GM19193 (cell line): ENCODE data around the gene LDLRAD4.

ENCODE experiments used
- POLR2A ChIP-seq: IDR thresholded peaks from 4 replicates; pipeline ENCODE4 v1.6.1; 2011; ENCODE audit not compliant: insufficient read depth, insufficient read length; ENCODE audit errors: extremely low read depth

LDLRAD4 gene

GRCh38 chr18:13395577-13395976 is 177.0 kb downstream of the LDLRAD4 start:
- no peak for TF ChIP-seq POLR2A

- no peak for TF ChIP-seq POLR2A
These were observed 179.1 kb downstream of the LDLRAD4 start for GRCh38 chr18:13397504-13398163.

- no peak for TF ChIP-seq POLR2A
These were observed 180.1 kb downstream of the LDLRAD4 start for GRCh38 chr18:13398631-13399030.

GRCh38 chr18:13399511-13399910 is 181.0 kb downstream of the LDLRAD4 start:
- no peak for TF ChIP-seq POLR2A

GRCh38 chr18:13400636-13401315 is 182.2 kb downstream of the LDLRAD4 start:
- TF ChIP-seq POLR2A = no peak

GRCh38 chr18:13401404-13401803 is 182.8 kb downstream of the LDLRAD4 start:
- no peak for TF ChIP-seq POLR2A

GRCh38 chr18:13401826-13402225 is 183.3 kb downstream of the LDLRAD4 start:
- no peak for TF ChIP-seq POLR2A

GRCh38 chr18:13403786-13404549 is 185.4 kb downstream of the LDLRAD4 start:
- TF ChIP-seq POLR2A = no peak

GRCh38 chr18:13405305-13406038 is 186.9 kb downstream of the LDLRAD4 start:
- TF ChIP-seq POLR2A = no peak

- no peak for TF ChIP-seq POLR2A
These were observed 187.6 kb downstream of the LDLRAD4 start for GRCh38 chr18:13406049-13406615.

GRCh38 chr18:13406736-13407135 is 188.2 kb downstream of the LDLRAD4 start:
- TF ChIP-seq POLR2A = no peak

- no peak for TF ChIP-seq POLR2A
These were observed 188.9 kb downstream of the LDLRAD4 start for GRCh38 chr18:13407484-13407883.

GRCh38 chr18:13409026-13409425 is 190.5 kb downstream of the LDLRAD4 start:
- TF ChIP-seq POLR2A = no peak

GRCh38 chr18:13409997-13410396 is 191.4 kb downstream of the LDLRAD4 start:
- no peak for TF ChIP-seq POLR2A

- TF ChIP-seq POLR2A = no peak
These were observed 191.9 kb downstream of the LDLRAD4 start for GRCh38 chr18:13410471-13410870.
